WTC11 (cell line): ENCODE results near the gene STIP1. TPM values are rescaled to one million over a fixed set of nuclear protein-coding genes. Genes with fewer than 3 reads are reported as not detected.

Source experiments
- ATAC-seq: fragments of 200-7000 bp; cut with Tn5 transposase; 2 replicates; pipeline ENCODE4 v1.10.0; 2021; ENCODE audit warnings: mild to moderate bottlenecking, moderate library complexity
- CTCF ChIA-PET: fragments of 300-600 bp; sonication (Branson Sonifier 250); formaldehyde crosslinking; loops from one replicate; lab custom pipeline; 2021; ENCODE audit warnings: antibody characterized with exemption; lab: Charles Lee
- POLR2A ChIA-PET: fragments of 350-600 bp; sonication (Branson Sonifier 250); formaldehyde crosslinking; loops from one replicate; lab custom pipeline; 2021; ENCODE audit warnings: antibody characterized with exemption; lab: Charles Lee
- DNase-seq: peaks from one replicate; pipeline ENCODE4 v3.0.0; 2021; ENCODE audit warnings: low spot score
- H3K27ac Mint-ChIP-seq: 2 replicates; pipeline ENCODE4 v1.8.0; 2021; ENCODE audit warnings: mixed read lengths
- H3K27me3 Mint-ChIP-seq: 2 replicates; pipeline ENCODE4 v1.8.0; 2021; ENCODE audit warnings: low read depth, mild to moderate bottlenecking, moderate library complexity, mixed read lengths
- H3K36me3 Mint-ChIP-seq: 2 replicates; pipeline ENCODE4 v1.8.0; 2021; ENCODE audit warnings: mixed read lengths
- H3K4me1 Mint-ChIP-seq: 2 replicates; pipeline ENCODE4 v1.8.0; 2022; ENCODE audit warnings: mixed read lengths
- H3K4me3 Mint-ChIP-seq: 2 replicates; pipeline ENCODE4 v1.8.0; 2021; ENCODE audit warnings: mild to moderate bottlenecking, moderate library complexity, mixed read lengths
- H3K9me3 Mint-ChIP-seq: 2 replicates; pipeline ENCODE4 v1.8.0; 2021; ENCODE audit warnings: mixed read lengths
- AFF4 ChIP-seq: sonication (generic); formaldehyde crosslinking; IDR thresholded peaks from 2 replicates; pipeline ENCODE4 v1.8.1; 2023; ENCODE audit warnings: mild to moderate bottlenecking, missing genetic modification reagents, borderline replicate concordance
- ATF1 ChIP-seq: sonication (generic); formaldehyde crosslinking; IDR thresholded peaks from 2 replicates; pipeline ENCODE4 v1.8.1; 2023; ENCODE audit warnings: mild to moderate bottlenecking, moderate library complexity, missing genetic modification reagents
- E2F1 ChIP-seq: sonication (generic); formaldehyde crosslinking; IDR thresholded peaks from 2 replicates; pipeline ENCODE4 v1.8.0; 2022; ENCODE audit warnings: mild to moderate bottlenecking, missing genetic modification reagents
- FOXK1 ChIP-seq: sonication (generic); formaldehyde crosslinking; IDR thresholded peaks from 2 replicates; pipeline ENCODE4 v1.8.0; 2022; ENCODE audit warnings: mild to moderate bottlenecking, moderate library complexity, missing genetic modification reagents
- FOXP1 ChIP-seq: sonication (generic); formaldehyde crosslinking; IDR thresholded peaks from 2 replicates; pipeline ENCODE4 v1.8.0; 2022; ENCODE audit warnings: missing genetic modification reagents, mild to moderate bottlenecking, moderate library complexity, borderline replicate concordance
- GTF2I ChIP-seq: fragments of 250-450 bp; sonication (Bioruptor Pico); conservative IDR thresholded peaks from 2 replicates; pipeline ENCODE4 v1.4.0; 2021; ENCODE audit warnings: mild to moderate bottlenecking
- NFATC4 ChIP-seq: fragments of 250-450 bp; sonication (Bioruptor Pico); IDR thresholded peaks from 2 replicates; pipeline ENCODE4 v1.9.0; 2021; ENCODE audit warnings: mild to moderate bottlenecking
- RELA ChIP-seq: sonication (generic); formaldehyde crosslinking; IDR thresholded peaks from 2 replicates; pipeline ENCODE4 v1.8.1; 2022; ENCODE audit warnings: missing genetic modification reagents, mild to moderate bottlenecking, borderline replicate concordance
- SMAD4 ChIP-seq: sonication (generic); formaldehyde crosslinking; IDR thresholded peaks from 2 replicates; pipeline ENCODE4 v1.8.0; 2022; ENCODE audit warnings: mild to moderate bottlenecking, missing genetic modification reagents
- TEAD4 ChIP-seq: sonication (generic); formaldehyde crosslinking; IDR thresholded peaks from 2 replicates; pipeline ENCODE4 v1.8.0; 2022; ENCODE audit warnings: mild to moderate bottlenecking, missing genetic modification reagents
- USF1 ChIP-seq: sonication (generic); formaldehyde crosslinking; IDR thresholded peaks from 2 replicates; pipeline ENCODE4 v1.8.0; 2022; ENCODE audit warnings: mild to moderate bottlenecking, missing genetic modification reagents
- ZNF263 ChIP-seq: sonication (generic); formaldehyde crosslinking; IDR thresholded peaks from 2 replicates; pipeline ENCODE4 v1.8.1; 2022; ENCODE audit warnings: low read depth, mild to moderate bottlenecking, moderate library complexity, missing genetic modification reagents
- ZNF317 ChIP-seq: sonication (generic); formaldehyde crosslinking; IDR thresholded peaks from 2 replicates; pipeline ENCODE4 v1.8.1; 2023; ENCODE audit warnings: low read depth, mild to moderate bottlenecking, moderate library complexity, missing genetic modification reagents, borderline replicate concordance
- ZNF423 ChIP-seq: fragments of 250-450 bp; sonication (Bioruptor Pico); IDR thresholded peaks from 2 replicates; pipeline ENCODE4 v2.1.2; 2022; ENCODE audit warnings: mild to moderate bottlenecking, moderate library complexity
- total RNA-seq: library from RNA; stranded (reverse); gene quantifications from 3 replicates; pipeline ENCODE4 v1.2.3, GENCODE V29; 2021
- TF ChIP-seq, protein P1 (sequence below): sonication (generic); formaldehyde crosslinking; IDR thresholded peaks from 2 replicates; pipeline ENCODE4 v1.8.0; 2022; ENCODE audit warnings: mild to moderate bottlenecking, missing genetic modification reagents
- TF ChIP-seq, protein P2 (sequence below): sonication (generic); formaldehyde crosslinking; IDR thresholded peaks from 2 replicates; pipeline ENCODE4 v1.8.0; 2022; ENCODE audit warnings: mild to moderate bottlenecking, missing genetic modification reagents

STIP1 gene
- total RNA-seq, 1 experiment from 2014 or later = 296 TPM

- TF ChIP-seq ATF1 (CRISPR knock-in tag) = no peak
These were observed 66.3 kb downstream of the STIP1 start (continued) for GRCh38 chr11:64252003-64252872.

- Mint-ChIP-seq H3K27ac (peak overlapping the region; percentile 76), H3K9me3 (no peaks in the 10 kb centered on the region), H3K27me3 (no peaks in the 10 kb centered on the region), H3K36me3 (peaks cover 8% of the 10 kb centered on the region), H3K4me3 (peak overlapping the region; percentile 47), H3K4me1 (peaks cover 38% of the 10 kb centered on the region)
- CTCF ChIA-PET = interaction anchor here (1.9 to 5.3 kb wide), 4 partner anchors 11 to 253 kb away, joined by 4 to 65 read pairs (median 46); partner anchors contain the start of genes ESRRA, FERMT3 and FKBP2
- no peak for TF ChIP-seq FOXP1
- no peak for TF ChIP-seq ZNF423 (CRISPR knock-in tag)
- TF ChIP-seq AFF4 (CRISPR knock-in tag) = no peak
- TF ChIP-seq, protein P1, sequence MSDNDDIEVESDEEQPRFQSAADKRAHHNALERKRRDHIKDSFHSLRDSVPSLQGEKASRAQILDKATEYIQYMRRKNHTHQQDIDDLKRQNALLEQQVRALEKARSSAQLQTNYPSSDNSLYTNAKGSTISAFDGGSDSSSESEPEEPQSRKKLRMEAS = no peak
- no peak for TF ChIP-seq E2F1 (CRISPR knock-in tag)
- no peak for TF ChIP-seq USF1 (CRISPR knock-in tag)
- TF ChIP-seq RELA = no peak
- TF ChIP-seq, protein P2, sequence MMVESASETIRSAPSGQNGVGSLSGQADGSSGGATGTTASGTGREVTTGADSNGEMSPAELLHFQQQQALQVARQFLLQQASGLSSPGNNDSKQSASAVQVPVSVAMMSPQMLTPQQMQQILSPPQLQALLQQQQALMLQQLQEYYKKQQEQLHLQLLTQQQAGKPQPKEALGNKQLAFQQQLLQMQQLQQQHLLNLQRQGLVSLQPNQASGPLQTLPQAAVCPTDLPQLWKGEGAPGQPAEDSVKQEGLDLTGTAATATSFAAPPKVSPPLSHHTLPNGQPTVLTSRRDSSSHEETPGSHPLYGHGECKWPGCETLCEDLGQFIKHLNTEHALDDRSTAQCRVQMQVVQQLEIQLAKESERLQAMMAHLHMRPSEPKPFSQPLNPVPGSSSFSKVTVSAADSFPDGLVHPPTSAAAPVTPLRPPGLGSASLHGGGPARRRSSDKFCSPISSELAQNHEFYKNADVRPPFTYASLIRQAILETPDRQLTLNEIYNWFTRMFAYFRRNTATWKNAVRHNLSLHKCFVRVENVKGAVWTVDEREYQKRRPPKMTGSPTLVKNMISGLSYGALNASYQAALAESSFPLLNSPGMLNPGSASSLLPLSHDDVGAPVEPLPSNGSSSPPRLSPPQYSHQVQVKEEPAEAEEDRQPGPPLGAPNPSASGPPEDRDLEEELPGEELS (CRISPR knock-in tag) = no peak
- TF ChIP-seq NFATC4 (CRISPR knock-in tag) = no peak
- no peak for TF ChIP-seq ZNF317 (CRISPR knock-in tag)
- no peak for TF ChIP-seq ZNF263
- no peak for TF ChIP-seq SMAD4 (CRISPR knock-in tag)
- TF ChIP-seq TEAD4 (CRISPR knock-in tag) = no peak
- TF ChIP-seq GTF2I = no peak
- TF ChIP-seq FOXK1 (CRISPR knock-in tag) = no peak
- ATAC-seq (no peak), DNase-seq (no peak)
- POLR2A ChIA-PET = no interaction called here
These were observed 67.1 kb downstream of the STIP1 start for GRCh38 chr11:64253043-64253442.
